ENCODE results near the gene DHRS7B.
"Not testable (repeated sequence)": the region's sequence is repeated elsewhere in the genome, so short reads cannot be mapped to it uniquely, and the experiment has no call there.

The DHRS7B gene

DNA sequence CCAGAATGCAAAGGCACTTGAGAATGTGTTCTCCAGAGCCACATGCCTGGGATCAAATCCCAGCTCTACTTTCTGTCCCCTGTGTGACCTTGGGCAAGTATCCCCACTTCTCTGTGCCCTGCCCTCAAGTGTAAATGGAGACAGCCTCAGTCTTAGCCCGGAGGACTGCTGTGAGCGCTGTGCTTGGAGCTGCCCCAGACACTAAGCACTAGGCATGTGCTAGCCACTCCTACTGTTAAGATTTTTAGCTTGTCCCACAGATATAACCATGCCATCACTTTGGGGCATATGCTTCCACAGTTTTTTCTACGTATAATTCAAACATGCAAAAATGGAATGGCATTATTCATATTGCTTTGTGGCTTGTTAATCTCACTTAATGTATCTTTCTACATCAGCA, 57.8 kb downstream of the DHRS7B start:
- DNase-seq: no peak

DNA sequence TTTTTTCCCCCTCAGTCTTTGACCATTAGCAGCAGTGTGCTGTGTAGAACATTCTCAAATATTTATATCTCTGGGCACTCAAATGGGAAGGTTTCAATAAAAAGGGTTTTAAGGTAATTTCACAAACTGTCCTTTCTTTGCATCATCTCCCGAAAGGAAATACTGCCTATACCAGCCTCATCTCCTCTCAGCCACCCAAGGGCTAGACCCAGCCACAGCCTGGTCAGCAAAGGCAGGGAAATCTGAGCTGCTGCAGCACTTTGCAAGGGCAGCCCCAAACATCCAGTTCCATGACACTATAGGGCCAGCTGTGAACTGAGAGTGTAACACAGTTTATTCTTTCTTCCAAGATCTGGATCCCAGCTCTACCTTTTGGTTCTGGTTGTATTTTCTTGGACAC, 58.3 kb downstream of the DHRS7B start:
- no peak for DNase-seq

DNA sequence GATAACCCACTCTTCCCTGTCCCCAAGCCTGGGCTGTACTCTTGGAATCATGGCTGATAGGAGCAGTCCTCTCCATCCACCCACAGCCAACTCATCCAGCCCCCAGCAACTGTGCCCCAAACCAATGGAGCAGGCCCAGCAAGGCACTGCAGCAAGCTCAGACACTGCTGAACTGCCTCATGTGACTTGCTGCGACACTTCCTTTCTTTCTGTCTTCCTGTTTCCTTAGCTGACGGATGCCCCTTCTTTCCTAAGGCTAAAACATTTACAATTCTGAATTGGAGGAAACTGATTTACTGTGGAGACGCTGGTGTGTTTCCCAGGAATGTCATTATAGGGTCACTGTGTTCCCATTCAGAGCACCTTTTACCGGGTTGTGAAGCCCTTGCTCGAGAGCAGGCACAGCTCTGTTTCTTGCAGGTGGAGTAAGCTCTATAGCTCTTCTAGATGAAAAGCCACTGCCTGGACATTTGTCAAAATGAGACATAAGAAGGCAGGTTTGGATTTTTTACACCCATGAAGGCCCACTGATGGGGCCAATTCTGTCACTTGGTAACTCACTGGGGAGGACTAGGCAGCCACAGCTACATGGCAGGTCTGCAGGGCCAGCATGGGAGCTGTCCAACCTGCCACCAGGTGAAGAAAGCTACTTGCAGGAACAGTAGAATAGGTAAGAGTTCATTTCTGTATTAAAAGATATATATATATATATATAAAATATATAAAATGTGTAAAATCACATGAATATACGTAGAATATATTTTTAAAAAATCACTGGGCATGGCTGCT, 59.8 kb downstream of the DHRS7B start:
- DNase-seq: no peak

DNA sequence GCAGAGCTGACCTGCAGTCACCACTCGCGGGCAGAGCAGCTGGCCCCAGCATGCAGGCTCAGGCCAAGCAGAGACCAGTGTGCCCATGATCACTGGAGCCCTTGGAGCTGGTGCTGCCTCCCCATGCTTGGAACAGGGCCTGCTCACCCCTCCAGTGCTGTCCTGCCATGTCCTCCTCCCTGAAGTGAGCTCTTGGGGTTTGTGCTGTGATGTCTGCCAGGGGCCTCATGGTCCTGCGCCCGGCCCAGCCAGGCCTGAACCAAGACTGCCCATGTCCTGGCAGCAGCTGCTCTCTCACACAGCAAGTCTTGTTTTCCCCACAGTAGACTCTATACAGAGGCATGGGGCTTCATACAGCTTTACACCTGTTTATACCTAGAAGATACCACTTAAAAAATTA, 62.6 kb downstream of the DHRS7B start:
- no peak for DNase-seq

DNA sequence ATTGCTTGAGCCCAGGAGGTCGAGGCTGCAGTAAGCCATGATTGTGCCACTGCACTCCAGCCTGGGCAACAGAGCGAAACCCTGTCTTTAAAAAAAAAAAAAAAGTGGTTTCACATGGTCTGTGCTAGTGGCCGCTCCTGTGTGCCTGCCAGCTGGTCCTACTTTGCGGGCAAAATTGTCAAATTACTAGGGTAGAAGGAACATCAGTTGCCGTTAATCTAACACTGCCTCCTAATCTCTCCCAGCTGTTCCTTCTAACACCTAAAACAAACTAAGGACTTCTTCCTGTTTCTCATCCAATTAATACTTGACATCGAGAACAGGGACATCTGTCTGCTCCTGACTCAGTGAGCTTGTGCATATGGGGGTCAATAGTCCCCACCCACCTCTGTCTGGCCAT, 63.3 kb downstream of the DHRS7B start:
- DNase-seq: no peak

DNA sequence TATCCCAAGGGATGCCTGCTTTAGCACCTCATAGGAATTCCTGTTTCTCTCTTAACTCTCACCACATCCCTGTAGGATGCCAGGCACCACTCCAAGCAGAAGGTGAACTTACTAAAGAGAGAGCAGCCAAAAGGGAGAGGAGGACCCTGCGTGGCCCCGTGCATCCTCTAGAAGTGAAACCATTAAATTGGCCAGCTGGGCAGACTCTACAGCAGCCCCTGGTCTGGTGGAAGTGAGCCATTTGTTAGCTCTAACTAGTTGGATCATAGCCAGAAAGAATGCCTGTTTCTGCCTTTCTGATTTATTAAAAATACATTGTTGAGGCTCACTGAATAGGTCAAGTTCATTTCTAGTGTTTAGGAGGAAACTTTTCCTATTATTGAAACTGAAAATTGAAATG, 64.9 kb downstream of the DHRS7B start:
- DNase-seq: no peak

DNA sequence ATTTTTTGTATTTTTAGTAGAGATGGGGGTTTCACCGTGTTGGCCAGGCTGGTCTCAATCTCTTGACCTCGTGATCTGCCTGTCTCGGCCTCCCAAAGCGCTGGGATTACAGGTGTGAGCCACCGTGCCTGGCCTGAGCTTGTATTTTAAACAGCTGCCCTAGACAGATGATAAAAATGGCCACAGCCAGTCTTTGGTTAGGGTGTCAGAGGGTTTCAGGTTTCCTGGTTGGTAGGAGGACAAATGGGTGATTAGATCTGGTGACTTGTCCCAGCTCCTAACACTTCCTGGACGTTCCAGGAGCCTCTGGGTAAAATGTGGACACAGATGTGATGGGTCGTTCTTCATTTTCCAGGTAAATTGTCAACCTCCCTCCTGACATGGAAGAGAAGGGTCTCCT, 65.7 kb downstream of the DHRS7B start:
- not testable (repeated sequence) for DNase-seq

DNA sequence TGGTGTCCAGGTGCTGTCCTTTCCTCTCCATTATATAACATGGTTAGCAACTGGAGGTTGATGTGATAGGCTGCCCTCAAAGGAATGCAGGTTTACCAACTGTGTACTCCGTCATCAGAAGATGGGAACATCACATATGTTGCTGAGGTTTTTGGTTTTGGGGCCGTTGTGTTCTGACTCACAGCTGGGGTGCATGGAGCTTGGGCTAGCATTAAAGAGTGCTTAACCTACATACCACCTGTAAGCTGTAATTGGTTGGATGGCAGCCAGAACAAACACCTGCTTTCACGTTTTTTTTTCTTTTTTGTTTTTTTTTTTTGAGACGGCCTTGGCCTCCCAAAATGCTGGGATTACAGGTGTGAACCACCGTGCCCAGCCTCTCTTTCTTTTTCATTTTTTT, 66.3 kb downstream of the DHRS7B start:
- no peak for DNase-seq

DNA sequence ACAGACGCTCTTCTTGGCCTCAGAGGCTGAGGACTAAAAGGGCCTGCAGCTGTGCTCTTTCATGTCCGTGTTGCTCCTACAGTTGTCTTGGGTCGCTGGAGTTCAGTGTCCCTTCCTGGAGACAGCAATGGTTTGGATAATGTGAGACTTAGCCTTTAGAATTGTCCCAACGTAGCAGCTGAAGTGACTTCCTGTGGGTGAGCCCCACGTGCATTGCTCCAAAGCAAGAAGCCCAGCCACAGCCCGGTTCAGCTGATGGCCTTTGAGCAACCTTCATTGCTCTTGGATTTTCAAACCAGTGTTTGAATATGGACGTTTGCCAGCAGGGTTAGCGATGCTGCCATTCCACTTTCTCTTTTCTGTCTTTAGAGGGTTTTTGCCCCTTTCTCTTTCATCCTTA, 67.5 kb downstream of the DHRS7B start:
- no peak for DNase-seq

DNA sequence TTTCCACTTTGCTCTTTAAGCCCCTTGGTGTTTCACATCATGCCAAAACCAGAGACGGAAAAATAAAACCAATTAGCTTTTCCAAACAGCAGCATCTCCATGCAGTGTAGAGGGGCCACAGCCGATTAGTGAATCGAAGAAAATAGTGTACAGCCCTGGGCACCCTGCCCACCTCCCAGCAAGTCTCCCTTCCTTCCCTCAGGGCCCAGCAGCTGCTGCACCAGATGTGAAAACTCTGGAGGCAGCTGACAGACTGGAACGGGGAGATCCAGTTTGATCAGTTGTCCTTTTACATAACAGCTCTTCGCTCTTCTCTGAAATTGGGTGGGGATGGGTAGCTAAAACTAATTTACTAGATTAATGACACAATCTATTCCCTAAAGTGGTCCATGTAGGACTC, 67.9 kb downstream of the DHRS7B start:
- no peak for DNase-seq

DNA sequence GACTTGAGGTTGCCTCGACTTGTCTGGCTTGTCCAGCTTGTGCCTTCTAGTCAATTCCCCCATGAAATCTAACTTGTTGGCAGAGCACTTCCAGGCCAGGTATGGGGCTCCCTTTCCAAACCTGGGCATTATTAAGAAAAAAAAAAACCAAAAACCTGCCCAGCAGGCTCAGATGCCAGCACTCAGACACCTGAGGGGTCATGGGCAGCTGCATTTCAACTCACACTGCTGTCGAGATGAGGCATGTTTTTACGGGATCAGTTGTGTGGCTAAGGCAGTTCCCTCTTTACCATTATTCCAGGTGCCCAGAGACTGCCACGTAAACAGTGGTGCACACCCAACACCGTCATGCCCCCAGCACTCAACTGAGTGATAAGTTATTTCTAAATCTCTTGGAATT, 69.4 kb downstream of the DHRS7B start:
- no peak for DNase-seq

DNA sequence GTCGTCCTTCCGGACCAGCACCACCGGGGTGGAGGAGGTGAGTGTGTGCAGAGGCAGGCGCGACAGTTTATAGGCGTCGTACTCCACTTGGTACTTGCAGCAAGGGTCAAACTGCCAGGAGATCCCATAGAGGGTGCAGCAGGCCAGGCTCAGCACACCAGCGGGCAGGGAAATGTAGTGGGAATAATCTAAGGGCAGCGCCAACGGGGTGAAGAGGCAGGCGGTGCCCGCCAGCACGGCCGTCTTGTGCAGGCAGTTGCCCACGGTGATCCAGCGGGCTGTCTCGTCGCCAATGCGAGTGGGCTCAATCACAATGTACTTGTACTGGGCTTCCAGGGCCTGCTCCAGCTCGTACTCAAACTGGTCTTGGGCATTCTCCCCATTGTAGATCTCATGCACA, 71.6 kb downstream of the DHRS7B start:
- DNase-seq: no peak

DNA sequence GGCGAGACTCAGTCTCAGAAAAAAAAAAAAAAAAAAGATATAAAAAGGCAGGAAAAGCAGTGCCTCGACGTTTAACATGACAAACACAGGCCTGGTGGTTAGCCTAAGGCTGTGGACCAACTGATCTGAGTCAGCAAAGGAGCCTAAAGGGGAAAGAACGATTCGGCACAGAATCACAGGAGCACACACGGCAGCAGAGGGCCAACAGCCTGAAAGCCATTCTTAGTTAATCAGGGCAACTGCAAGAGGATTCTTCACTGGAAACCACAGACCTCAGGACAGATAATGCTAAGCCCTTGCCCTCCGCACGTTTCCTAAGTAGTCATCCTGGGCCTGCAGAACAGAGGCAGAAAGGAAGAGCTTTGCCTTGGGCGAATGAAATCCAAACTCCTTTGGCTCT, 72.5 kb downstream of the DHRS7B start:
- DNase-seq: no peak

DNA sequence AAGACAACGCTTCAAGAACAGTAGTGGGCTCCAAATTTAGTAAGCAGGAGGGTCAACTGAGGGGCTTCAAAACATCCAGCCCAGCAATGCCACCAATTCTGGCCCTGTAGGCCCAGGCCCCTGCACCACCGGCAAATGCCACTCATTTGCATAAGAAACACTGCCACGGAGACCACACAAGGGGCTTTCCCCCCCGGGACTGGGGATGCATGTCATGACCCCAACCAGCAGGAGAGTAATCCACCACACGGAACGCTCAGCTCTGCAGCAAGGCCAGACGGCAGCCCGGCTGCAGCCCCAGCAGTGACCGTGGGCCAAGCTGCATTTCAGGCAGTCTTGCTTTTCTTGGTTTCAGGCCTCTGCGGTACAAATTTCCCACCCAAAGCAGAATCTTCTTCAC, 73.1 kb downstream of the DHRS7B start:
- no peak for DNase-seq

DNA sequence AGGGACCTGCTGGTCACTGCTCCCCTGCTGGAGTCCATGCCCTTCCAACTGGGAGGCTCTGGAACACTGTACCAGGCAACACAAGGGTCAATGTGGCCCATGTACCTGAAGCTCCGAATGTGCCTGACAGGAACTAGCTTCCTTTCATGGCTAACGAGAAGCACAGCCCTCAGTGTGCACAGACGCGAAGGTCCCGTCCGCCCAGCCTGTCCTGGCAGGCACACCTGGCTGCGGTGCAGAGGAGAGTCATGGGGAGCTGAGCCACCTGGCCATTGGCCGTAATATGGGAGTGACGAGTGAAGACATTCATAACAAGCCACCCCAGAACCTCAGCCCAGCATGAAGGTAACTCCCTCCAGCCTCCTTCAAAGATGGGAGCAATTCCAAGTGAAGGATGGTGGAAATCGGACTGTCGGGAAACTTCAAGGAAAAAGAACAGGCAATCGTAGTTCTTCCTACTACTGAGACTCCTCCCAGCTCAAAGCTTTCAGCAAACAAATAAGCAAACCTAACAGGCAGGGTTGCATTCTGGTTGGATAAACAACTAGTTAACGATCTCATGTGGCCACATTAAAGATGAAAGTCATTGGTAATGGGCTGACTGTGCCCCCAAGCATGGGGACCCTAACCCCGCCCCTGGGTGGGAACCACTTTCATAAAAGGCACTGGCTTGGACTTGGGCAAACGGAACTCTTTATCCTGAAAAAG, 74.0 kb downstream of the DHRS7B start:
- no peak for DNase-seq

DNA sequence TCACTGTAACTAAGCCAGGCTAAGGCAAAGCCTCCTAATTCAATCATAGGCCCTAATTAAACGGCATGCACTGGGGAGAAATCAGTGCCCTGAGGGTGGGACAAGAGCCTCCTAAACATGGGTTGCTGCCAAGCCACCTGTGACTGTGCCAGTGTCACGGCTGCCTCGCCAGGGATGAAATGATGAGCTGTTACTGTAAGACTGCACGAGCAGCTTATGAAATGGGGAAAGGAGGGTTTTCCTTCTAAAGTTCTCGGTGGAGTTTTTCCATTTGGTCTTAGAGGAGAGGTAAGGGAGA, 74.5 kb downstream of the DHRS7B start:
- no peak for DNase-seq

DNA sequence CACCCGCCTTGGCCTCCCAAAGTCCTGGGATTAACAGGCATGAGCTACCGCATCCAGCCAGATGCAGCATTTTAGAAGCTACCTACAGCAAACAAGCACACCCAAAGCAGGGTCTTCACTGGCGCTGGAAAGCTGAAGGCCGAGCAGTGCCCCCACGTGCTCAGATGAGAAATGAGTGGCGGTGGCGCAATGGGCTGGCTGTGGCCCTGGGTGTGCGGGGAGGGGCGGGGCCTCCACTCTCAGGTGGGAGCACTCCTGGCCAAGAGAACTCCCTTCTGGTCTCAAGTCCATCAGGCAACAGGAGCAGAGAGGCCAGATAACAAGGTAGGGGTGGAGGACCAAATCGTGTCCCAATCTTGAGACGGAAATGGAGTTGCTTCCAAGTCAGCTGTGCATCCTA, 75.1 kb downstream of the DHRS7B start:
- DNase-seq: no peak

DNA sequence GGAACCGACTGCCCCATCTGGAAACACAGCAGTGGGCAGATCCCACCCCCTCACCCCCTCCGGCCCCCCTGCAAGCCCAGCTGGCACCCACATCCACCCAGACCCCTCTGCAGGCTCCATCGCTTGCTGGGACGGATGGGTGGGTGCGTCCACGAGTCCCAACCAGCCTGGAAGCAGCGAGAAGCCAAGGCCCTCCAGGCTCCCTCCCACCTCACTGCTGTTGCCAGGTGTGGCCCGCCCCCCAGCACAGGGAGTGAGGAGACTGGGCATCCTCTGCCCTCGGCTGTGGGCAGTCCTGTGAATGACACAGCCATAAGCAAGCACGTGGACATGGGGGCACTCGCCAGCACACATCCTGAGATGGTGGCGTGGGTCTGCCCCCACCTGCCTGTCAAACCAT, 75.7 kb downstream of the DHRS7B start:
- no peak for DNase-seq

DNA sequence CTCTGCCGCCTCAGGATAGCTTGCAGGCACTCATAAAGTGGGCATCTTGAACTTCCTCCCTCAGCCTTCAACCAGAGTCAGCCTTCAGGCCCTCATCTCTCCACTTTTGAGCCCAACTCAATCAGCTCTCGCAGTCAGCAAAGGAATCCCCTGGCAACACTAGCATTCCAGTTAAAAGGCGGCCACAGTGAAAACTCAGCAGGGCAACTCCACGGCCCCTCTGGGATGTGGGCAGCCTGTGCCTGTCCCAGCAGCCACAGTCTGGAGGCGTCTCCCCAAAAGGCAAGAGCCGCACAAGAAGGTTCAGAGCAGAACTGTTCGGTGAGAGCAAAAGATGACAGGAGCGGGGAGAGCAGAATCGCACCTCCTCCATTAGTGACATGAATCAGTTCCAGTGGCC, 78.2 kb downstream of the DHRS7B start:
- no peak for DNase-seq

DNA sequence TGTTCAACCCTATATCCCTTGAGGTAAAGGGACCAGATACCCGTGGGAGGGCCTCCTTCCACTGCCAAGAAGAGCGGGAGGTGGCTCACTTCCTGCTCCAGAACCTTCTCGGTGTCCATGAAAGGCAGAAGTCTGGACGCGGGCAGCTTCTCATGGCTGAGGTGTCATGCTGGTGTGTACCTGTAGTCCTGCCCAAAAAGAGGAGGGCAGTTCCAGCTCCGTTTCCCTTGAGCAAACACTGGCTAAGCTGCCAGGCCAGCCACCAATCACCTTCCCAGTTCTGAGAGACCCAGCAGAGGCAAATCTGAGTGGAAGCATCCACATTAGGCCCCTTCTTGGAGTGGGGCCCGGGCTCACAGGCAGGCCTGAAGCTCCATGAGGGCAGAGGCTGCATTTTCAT, 81.6 kb downstream of the DHRS7B start:
- no peak for DNase-seq

DNA sequence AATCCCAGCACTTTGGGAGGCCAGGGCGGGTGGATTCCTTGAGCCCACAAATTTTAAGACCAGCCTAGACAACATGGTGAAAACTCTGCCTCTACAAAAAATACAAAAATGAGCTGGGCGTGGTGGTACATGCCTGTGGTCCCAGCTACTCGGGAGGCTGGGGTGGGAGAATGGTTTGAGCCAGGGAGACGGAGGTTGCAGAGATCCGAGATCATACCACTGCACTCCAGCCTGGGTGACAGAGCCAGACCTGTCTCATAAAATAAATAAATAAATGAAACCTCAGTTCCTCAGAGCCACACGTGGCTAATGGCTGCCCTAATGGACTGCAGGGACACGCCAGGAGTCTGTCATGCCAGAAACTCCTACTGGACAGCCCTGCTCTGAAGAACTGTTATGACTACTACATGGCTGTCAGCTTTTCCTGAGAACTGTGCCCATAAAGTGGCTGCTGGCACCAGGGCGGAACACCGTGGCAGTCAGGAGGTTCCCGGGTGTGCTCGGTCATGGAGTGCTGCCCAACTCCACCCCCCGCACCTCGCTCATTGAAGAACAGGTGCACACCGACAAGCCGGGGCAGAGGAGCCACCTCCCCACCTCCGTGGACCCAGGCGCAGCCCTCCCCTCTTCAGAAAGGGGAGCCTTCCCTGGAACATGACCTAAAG, 82.9 kb downstream of the DHRS7B start:
- no peak for DNase-seq

DNA sequence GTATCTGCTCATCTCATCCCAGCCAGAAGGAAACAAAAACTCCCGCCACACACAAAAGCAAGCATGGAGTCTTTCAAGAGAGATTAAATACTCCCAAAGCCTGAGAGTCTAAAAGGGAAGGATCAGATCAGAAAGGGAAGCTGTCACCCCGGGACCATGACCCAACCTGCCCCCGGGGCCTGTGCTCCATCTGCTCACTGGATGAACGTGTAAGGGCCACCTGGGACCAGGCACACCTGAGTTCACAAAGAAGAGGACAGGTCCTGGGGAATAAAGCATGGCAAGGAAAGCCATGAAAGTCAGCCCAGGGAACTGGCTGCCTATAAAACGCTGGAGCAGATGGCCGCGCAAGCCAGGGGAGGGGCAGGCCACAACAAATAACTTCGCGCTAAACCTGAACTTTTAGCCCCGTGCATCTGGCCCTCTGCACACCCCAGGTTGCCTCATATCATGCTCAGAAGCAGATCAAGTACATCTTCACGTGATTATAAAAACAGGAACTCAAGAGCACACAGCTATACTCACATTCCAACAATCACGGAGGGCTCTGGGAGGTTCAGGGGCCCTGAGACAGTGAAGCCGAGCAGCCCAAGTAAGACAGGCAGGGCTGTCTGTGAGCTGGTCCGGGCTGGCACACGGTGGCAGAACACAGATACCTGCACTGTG, 83.8 kb downstream of the DHRS7B start:
- DNase-seq: no peak

DNA sequence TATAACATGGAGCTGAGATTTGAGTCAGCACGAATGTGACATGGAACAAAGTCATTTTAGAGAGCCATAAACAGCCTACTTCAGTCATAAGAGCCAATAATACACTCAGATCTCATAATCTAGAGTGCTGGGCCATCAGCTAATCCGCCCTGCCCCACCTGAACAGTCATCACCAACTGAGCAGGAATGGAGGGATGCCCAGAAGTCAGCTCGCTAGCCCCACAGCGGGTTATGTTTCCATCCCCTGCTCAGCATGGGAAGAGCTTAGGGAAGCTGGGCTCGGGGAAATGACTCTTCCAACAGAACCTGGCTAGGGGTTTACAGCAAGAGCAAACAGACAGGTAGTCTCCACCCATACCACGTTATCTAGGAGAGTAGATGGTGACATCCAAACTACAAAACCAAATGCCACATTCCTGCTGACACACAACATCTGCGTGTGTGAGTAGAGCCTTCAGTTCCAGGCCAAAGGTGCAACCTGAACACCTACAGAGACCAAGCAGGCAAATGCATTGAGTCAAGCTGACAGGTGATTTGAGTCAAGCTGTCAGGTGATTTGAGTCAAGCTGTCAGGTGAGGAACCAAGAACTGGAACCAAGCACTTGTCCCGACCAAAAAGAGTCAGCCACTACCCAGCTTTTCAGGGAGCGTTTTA, 85.2 kb downstream of the DHRS7B start:
- no peak for DNase-seq

Data from activated T-cell treated with anti-CD3 and anti-CD28 coated beads for 4 hours (primary cell).